ENCODE measurements around the gene AGAP3.

GRCh38 chr7:151053096-151053495 lies 33.2 kb upstream of the AGAP3 start:
- TF ChIP-seq, protein P1, sequence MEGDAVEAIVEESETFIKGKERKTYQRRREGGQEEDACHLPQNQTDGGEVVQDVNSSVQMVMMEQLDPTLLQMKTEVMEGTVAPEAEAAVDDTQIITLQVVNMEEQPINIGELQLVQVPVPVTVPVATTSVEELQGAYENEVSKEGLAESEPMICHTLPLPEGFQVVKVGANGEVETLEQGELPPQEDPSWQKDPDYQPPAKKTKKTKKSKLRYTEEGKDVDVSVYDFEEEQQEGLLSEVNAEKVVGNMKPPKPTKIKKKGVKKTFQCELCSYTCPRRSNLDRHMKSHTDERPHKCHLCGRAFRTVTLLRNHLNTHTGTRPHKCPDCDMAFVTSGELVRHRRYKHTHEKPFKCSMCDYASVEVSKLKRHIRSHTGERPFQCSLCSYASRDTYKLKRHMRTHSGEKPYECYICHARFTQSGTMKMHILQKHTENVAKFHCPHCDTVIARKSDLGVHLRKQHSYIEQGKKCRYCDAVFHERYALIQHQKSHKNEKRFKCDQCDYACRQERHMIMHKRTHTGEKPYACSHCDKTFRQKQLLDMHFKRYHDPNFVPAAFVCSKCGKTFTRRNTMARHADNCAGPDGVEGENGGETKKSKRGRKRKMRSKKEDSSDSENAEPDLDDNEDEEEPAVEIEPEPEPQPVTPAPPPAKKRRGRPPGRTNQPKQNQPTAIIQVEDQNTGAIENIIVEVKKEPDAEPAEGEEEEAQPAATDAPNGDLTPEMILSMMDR (IDR thresholded peaks at IDR 0.05) = no peak
- no peak for TF ChIP-seq POLR2A (IDR thresholded peaks at IDR 0.05)

Data from uterus (tissue), 2 donors.